Lower leg skin (tissue), 4 donors: Measurements from ENCODE around the gene TICRR. TPM values are rescaled to one million over a fixed set of nuclear protein-coding genes. Genes with fewer than 3 reads are reported as not detected.

ENCODE experiments used
- DNase-seq, 2 donors: peaks; one replicate each; pipeline ENCODE4 v3.0.0-alpha.2; 2019; ENCODE audit warnings: low spot score in 2 of 2
- H3K4me3 ChIP-seq: fragments of 200-600 bp; sonication (generic); 2 replicates; pipeline ENCODE4 v1.5.1; 2017; ENCODE audit warnings: mild to moderate bottlenecking, low read depth; ENCODE audit not compliant: poor library complexity, severe bottlenecking
- POLR2A ChIP-seq, 2 donors: fragments of 450-650 bp; IDR thresholded peaks; one replicate each; pipeline ENCODE4 v1.6.1; 2016 to 2017; ENCODE audit warnings: antibody characterized with exemption in 2 of 2, mild to moderate bottlenecking in 1 of 2, moderate library complexity in 1 of 2
- WGBS, 2 donors: methylation state at CpG; one replicate each; pipeline ENCODE4 v1.1.5; 2018; 5-methylcytosine and 5-hydroxymethylcytosine counted together
- intact Hi-C: fragments of 100-400 bp; cut with DNase I; formaldehyde crosslinking; loops from one replicate; pipeline ENCODE4 v1.15.0; 2023; ENCODE audit warnings: low total_unique reads
- total RNA-seq, 4 donors: library from RNA; depleted of rRNA; stranded (reverse); fragments of >200 nt; gene quantifications; one replicate each; pipeline ENCODE4 v1.1.0, GENCODE V29; 2016
- TF ChIP-seq, protein P1 (sequence below), 3 donors: fragments of 450-650 bp; IDR thresholded peaks; one replicate each; pipeline ENCODE4 v1.5.1; 2016; ENCODE audit warnings: antibody characterized with exemption in 3 of 3, mild to moderate bottlenecking in 3 of 3, moderate library complexity in 2 of 3

The TICRR gene
- total RNA-seq, 4 donors from 2014 or later: 0.21 to 1.2 (median 0.55) TPM

DNA sequence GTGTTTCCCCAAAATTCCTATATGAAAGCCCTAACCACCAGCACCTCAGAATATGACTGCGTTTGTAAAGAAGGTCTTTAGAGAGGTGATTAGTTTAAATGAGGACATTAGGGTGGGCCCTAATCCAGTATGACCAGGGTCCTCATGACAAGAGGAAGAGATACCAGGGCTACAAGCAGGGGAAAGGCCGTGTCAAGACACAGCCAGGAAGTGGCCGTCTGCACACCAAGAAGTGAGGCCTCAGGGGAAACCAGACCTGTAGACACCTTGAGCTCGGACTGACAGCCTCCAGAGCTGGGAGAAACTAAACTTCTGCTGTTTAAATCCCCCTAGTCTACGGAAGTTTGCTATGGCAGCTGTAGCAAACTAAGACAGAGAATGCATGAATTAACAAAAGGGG lies 65.8 kb downstream of the TICRR start:
- DNase-seq: peak in 1 of 2 donors; percentile 36
- TF ChIP-seq POLR2A (IDR thresholded peaks at IDR 0.05): no peak
- TF ChIP-seq, protein P1, sequence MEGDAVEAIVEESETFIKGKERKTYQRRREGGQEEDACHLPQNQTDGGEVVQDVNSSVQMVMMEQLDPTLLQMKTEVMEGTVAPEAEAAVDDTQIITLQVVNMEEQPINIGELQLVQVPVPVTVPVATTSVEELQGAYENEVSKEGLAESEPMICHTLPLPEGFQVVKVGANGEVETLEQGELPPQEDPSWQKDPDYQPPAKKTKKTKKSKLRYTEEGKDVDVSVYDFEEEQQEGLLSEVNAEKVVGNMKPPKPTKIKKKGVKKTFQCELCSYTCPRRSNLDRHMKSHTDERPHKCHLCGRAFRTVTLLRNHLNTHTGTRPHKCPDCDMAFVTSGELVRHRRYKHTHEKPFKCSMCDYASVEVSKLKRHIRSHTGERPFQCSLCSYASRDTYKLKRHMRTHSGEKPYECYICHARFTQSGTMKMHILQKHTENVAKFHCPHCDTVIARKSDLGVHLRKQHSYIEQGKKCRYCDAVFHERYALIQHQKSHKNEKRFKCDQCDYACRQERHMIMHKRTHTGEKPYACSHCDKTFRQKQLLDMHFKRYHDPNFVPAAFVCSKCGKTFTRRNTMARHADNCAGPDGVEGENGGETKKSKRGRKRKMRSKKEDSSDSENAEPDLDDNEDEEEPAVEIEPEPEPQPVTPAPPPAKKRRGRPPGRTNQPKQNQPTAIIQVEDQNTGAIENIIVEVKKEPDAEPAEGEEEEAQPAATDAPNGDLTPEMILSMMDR (IDR thresholded peaks at IDR 0.05): no peak
- intact Hi-C loops: no loop called here
- H3K4me3 ChIP-seq: no peak overlapping the region
- 80 to 95% methylated on average over 5 of the region's 5 CpGs for WGBS, 2 donors

DNA sequence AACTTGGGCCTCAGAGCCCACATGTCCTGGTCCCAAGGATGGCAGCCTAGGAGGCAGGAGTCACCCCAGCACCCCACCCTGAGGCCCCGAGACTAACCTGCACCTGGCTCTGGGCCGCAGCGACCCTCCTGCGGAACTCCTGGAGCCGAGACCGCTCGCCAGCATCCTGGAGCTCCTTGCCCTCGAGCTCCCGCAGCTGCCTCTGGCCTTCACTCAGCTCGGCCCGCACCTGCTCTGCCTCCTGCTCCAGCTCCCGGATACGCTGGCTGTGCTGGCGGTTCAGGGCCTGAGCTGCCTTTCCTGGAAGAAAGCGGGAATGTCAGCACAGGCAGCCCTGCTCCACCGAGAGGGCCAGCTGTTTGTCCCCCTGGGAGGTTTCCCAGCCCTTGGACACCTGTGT lies 66.8 kb downstream of the TICRR start:
- intact Hi-C loops: no loop called here
- H3K4me3 ChIP-seq: no peak overlapping the region
- DNase-seq: peak in 1 of 2 donors; percentile 63
- TF ChIP-seq, protein P1 (IDR thresholded peaks at IDR 0.05): no peak
- TF ChIP-seq POLR2A (IDR thresholded peaks at IDR 0.05): no peak
- 91 to 93% methylated on average over 13 to 16 of the region's 16 CpGs for WGBS, 2 donors

DNA sequence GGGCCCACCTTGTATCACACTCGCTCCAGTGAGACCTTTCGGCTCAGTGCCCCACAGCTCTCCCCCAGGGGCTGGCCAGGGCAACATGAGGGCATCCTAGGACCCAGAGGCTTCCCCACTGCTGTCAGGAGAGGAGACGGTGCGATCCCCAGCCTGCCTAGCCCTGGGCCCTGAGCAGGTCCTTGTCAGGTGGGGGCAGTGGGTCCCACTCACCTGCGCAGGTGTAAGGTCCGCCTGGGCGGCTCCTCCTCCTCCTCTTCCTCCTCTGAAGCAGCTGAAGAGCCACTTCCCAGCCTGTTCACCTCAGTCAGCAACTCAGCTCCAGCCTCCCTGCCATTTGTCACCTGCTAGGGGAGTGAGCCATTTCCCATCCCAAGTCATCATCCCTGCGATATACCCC lies 70.4 kb downstream of the TICRR start:
- peak in 1 of 2 donors; percentile 79 for DNase-seq
- 88 to 91% methylated on average over 6 to 8 of the region's 8 CpGs for WGBS, 2 donors
- TF ChIP-seq, protein P1 (IDR thresholded peaks at IDR 0.05): no peak
- TF ChIP-seq POLR2A (IDR thresholded peaks at IDR 0.05): no peak
- H3K4me3 ChIP-seq: no peak overlapping the region
- intact Hi-C loops: no loop called here

DNA sequence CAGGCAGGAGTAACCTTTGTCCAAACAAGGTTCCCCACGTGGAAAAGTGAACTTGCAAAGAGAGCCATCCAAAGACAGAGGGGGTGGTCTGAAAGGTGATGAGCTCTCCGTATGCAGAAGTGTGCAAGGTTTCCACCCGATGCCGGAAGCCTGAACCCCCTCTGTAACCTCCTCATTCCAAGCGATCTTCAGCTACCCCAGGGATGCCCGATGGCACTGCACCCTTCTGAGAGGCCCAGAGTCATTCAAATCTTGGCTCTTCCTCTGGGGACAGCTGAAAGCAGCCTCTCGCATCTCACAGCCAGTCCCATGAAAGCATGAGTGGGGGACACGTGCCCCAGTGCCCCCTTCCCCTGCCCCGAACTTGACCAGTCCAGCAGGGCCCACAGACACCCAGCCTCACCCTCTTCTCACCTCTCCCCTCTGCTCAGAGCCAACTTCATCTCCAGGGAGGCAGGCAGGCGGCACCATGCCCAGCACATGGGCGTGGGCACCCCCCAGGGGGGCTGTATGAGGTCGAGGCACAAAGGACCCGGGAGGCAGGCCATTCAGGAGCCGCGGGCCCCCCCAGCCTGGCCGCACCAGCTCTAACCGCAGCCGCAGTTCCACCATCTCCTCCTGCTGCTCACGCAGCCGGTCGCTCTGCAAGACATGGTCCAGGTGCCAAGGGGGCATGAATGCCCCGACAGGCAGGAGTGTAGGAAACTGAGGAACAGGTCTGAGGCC lies 71.3 kb downstream of the TICRR start:
- WGBS, 2 donors: 84 to 89% methylated on average over 17 to 21 of the region's 22 CpGs
- DNase-seq: peak in 1 of 2 donors; percentile 56
- TF ChIP-seq POLR2A (IDR thresholded peaks at IDR 0.05): no peak
- TF ChIP-seq, protein P1 (IDR thresholded peaks at IDR 0.05): no peak
- intact Hi-C loops: no loop called here
- no peak overlapping the region for H3K4me3 ChIP-seq

DNA sequence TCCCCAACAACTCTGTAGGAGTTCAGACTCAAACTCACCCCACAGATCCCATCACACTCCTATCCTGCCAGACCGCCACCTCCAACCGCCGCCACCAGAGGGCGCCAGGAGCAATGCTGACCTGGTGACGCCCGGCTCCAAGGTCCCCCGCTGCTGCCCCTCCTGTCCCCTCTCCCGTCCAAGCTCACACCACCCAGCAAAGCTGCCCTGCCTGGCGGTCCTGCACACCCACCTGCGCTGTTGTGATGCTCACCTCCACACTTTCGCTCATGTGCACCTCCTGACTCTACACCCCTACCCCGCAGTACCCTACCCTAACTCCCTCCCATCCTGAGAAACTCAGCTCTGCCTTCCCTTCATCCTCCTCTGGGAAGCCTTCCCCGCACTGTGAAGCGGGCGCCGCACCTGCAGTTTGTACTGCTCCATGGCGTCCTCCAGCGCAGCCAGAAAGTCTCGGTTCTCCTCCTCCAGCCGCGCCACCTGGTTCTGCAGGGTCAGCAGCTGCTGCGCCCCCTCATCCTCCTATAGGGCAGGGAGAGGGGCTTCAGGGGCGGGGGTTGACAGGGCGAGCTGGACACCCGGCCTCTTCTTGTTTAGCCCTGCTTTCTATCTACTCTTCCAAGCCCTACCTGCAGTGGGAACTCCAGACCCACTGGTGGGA lies 72.1 kb downstream of the TICRR start:
- no peak for TF ChIP-seq POLR2A (IDR thresholded peaks at IDR 0.05)
- TF ChIP-seq, protein P1 (IDR thresholded peaks at IDR 0.05): peak in 1 of 3 donors; percentile 32
- whole genome bisulfite sequencing, 2 donors: 56 to 57% methylated on average over 25 of the region's 25 CpGs
- intact Hi-C loops: no loop called here
- peak; percentile 59 to 95 for DNase-seq
- H3K4me3 ChIP-seq: no peak overlapping the region
